Neural progenitor cell (in vitro differentiated cells): ENCODE measurements around the gene ATRAID. TPM values are rescaled to one million over a fixed set of nuclear protein-coding genes. Genes with fewer than 3 reads are reported as not detected.

Experiments used
- DNase-seq: peaks from one replicate; pipeline ENCODE4 v3.0.0-alpha.2; 2016; ENCODE audit warnings: low spot score
- H2AFZ ChIP-seq: fragments of 200-600 bp; sonication (generic); replicated peaks from 2 replicates; pipeline ENCODE4 v1.6.1; 2016; ENCODE audit warnings: antibody characterized with exemption
- H3F3A ChIP-seq: fragments of 200-600 bp; sonication (generic); 2 replicates; pipeline ENCODE4 v1.6.1; 2016; ENCODE audit warnings: antibody characterized with exemption, low read depth
- H3K27ac ChIP-seq: fragments of 200-600 bp; sonication (generic); 2 replicates; pipeline ENCODE4 v1.5.1; 2016; ENCODE audit warnings: mild to moderate bottlenecking
- H3K27me3 ChIP-seq: fragments of 200-600 bp; sonication (generic); 2 replicates; pipeline ENCODE4 v1.6.1; 2016; ENCODE audit warnings: mild to moderate bottlenecking, moderate library complexity
- H3K36me3 ChIP-seq: fragments of 200-600 bp; sonication (generic); 2 replicates; pipeline ENCODE4 v1.5.1; 2016
- H3K4me1 ChIP-seq: fragments of 200-600 bp; sonication (generic); 2 replicates; pipeline ENCODE4 v1.6.1; 2016; ENCODE audit warnings: mixed run types
- H3K4me2 ChIP-seq: fragments of 200-600 bp; sonication (generic); 2 replicates; pipeline ENCODE4 v1.6.1; 2016
- H3K4me3 ChIP-seq: fragments of 200-600 bp; sonication (generic); 2 replicates; pipeline ENCODE4 v1.5.1; 2016
- H3K79me2 ChIP-seq: fragments of 200-600 bp; sonication (generic); 2 replicates; pipeline ENCODE4 v1.6.1; 2016; ENCODE audit warnings: low read depth
- H3K9ac ChIP-seq: fragments of 200-600 bp; sonication (generic); 2 replicates; pipeline ENCODE4 v1.6.1; 2016
- H3K9me3 ChIP-seq: fragments of 200-600 bp; sonication (generic); 2 replicates; pipeline ENCODE4 v1.5.1; 2016; ENCODE audit warnings: low read depth
- H4K20me1 ChIP-seq: fragments of 200-600 bp; sonication (generic); 2 replicates; pipeline ENCODE4 v1.6.1; 2016; ENCODE audit warnings: low read depth
- H3K27ac Mint-ChIP-seq: 3 replicates; pipeline ENCODE4 v1.8.0; 2021; ENCODE audit warnings: mixed read lengths
- H3K27me3 Mint-ChIP-seq: 2 replicates; pipeline ENCODE4 v1.8.0; 2022; ENCODE audit warnings: low read depth, mild to moderate bottlenecking, inconsistent platforms, moderate library complexity, mixed read lengths; ENCODE audit not compliant: insufficient read depth
- H3K36me3 Mint-ChIP-seq: 3 replicates; pipeline ENCODE4 v1.8.0; 2021; ENCODE audit warnings: mixed read lengths
- H3K4me1 Mint-ChIP-seq: 3 replicates; pipeline ENCODE4 v1.8.0; 2021; ENCODE audit warnings: mixed read lengths
- H3K4me3 Mint-ChIP-seq: 3 replicates; pipeline ENCODE4 v1.8.0; 2021; ENCODE audit warnings: mild to moderate bottlenecking, moderate library complexity, mixed read lengths
- H3K9me3 Mint-ChIP-seq: 3 replicates; pipeline ENCODE4 v1.8.0; 2020; ENCODE audit warnings: mixed read lengths
- EZH2 ChIP-seq: fragments of 200-600 bp; sonication (generic); IDR thresholded peaks from 2 replicates; pipeline ENCODE4 v1.6.1; 2017; ENCODE audit warnings: antibody characterized with exemption, mild to moderate bottlenecking, moderate library complexity
- EZH2phosphoT487 ChIP-seq: fragments of 200-600 bp; sonication (generic); IDR thresholded peaks from 2 replicates; pipeline ENCODE4 v1.6.1; 2017; ENCODE audit warnings: antibody characterized with exemption
- total RNA-seq: library from RNA; depleted of rRNA; stranded (reverse); fragments of >200 nt; gene quantifications from 2 replicates; pipeline ENCODE4 v1.2.3, GENCODE V29; 2015; ENCODE audit warnings: low replicate concordance
- TF ChIP-seq, protein P1 (sequence below): fragments of 200-600 bp; sonication (generic); IDR thresholded peaks from 2 replicates; pipeline ENCODE4 v1.5.1; 2017; ENCODE audit warnings: antibody characterized with exemption, mild to moderate bottlenecking

ATRAID gene
- total RNA-seq, 1 donor from 2014 or later: 142 TPM

DNA sequence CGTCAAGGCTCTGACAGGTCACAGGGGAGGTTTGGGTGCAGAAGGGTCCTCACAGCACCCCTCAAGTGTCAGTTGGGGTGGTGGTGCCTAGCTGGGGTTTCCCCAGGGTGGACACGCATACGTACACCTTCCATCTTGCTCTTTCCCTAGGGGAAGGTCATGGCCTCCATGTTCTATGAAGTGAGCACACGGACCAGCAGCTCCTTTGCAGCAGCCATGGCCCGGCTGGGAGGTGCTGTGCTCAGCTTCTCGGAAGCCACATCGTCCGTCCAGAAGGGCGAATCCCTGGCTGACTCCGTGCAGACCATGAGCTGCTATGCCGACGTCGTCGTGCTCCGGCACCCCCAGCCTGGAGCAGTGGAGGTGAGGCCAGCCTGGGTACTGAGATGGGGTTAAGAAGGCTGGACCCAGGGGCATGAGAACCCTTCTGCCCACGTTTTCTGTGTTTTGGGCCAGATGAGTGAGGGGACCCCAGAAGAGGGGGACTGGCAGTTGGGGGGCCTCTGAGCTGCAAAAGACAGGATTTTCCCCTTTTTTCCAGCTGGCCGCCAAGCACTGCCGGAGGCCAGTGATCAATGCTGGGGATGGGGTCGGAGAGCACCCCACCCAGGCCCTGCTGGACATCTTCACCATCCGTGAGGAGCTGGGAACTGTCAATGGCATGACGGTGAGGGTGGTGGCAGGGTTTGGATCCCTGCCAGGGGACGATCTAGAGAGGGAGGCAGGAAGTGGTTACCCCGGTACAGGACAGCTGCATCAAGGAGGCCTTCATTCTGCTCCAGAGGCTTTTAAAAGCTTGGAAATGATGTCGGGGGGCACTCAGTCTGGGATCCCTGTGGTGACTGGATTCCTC lies 30.1 kb downstream of the ATRAID start:
- no peak overlapping the region for H3K27ac Mint-ChIP-seq
- no peaks in the 10 kb centered on the region for H3K9me3 Mint-ChIP-seq
- no peaks in the 10 kb centered on the region for H3K9me3 ChIP-seq
- no peaks in the 10 kb centered on the region for H3K27me3 Mint-ChIP-seq
- H3K36me3 ChIP-seq: no peaks in the 10 kb centered on the region
- H3K4me1 ChIP-seq: no peaks in the 10 kb centered on the region
- TF ChIP-seq EZH2 (no peak), EZH2phosphoT487 (no peak)
- TF ChIP-seq, protein P1, sequence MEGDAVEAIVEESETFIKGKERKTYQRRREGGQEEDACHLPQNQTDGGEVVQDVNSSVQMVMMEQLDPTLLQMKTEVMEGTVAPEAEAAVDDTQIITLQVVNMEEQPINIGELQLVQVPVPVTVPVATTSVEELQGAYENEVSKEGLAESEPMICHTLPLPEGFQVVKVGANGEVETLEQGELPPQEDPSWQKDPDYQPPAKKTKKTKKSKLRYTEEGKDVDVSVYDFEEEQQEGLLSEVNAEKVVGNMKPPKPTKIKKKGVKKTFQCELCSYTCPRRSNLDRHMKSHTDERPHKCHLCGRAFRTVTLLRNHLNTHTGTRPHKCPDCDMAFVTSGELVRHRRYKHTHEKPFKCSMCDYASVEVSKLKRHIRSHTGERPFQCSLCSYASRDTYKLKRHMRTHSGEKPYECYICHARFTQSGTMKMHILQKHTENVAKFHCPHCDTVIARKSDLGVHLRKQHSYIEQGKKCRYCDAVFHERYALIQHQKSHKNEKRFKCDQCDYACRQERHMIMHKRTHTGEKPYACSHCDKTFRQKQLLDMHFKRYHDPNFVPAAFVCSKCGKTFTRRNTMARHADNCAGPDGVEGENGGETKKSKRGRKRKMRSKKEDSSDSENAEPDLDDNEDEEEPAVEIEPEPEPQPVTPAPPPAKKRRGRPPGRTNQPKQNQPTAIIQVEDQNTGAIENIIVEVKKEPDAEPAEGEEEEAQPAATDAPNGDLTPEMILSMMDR: no peak
- no peak overlapping the region for H3K4me3 Mint-ChIP-seq
- no peak overlapping the region for H3K4me3 ChIP-seq
- H3K4me2 ChIP-seq: no peak overlapping the region
- H3K27ac ChIP-seq: no peak overlapping the region
- H3K79me2 ChIP-seq: no peaks in the 10 kb centered on the region
- no peak overlapping the region for H3K9ac ChIP-seq
- DNase-seq: no peak
- no peaks in the 10 kb centered on the region for H4K20me1 ChIP-seq
- H3K27me3 ChIP-seq: no peaks in the 10 kb centered on the region
- peaks cover 21% of the 10 kb centered on the region for H3K36me3 Mint-ChIP-seq
- H3F3A ChIP-seq: peaks cover 18% of the 10 kb centered on the region
- H3K4me1 Mint-ChIP-seq: no peaks in the 10 kb centered on the region
- H2AFZ ChIP-seq: no peak overlapping the region

DNA sequence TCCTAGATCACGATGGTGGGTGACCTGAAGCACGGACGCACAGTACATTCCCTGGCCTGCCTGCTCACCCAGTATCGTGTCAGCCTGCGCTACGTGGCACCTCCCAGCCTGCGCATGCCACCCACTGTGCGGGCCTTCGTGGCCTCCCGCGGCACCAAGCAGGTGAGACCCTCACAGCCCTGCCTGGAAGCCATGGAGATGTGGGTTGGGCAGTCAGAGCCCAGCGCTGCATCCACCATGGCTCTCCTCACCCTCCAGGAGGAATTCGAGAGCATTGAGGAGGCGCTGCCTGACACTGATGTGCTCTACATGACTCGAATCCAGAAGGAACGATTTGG lies 30.7 kb downstream of the ATRAID start:
- no peaks in the 10 kb centered on the region for H4K20me1 ChIP-seq
- Mint-ChIP-seq H3K36me3 (peaks cover 17% of the 10 kb centered on the region), H3K27me3 (peaks cover under 1% of the 10 kb centered on the region), H3K9me3 (no peaks in the 10 kb centered on the region), H3K27ac (no peak overlapping the region), H3K4me1 (no peaks in the 10 kb centered on the region), H3K4me3 (no peak overlapping the region)
- no peaks in the 10 kb centered on the region for H3K36me3 ChIP-seq
- H3K4me1 ChIP-seq: no peaks in the 10 kb centered on the region
- H3K4me3 ChIP-seq: no peak overlapping the region
- DNase-seq: no peak
- no peak overlapping the region for H3K27ac ChIP-seq
- H3K27me3 ChIP-seq: no peaks in the 10 kb centered on the region
- TF ChIP-seq EZH2: no peak
- no peak for TF ChIP-seq EZH2phosphoT487
- TF ChIP-seq, protein P1: no peak
- H3K4me2 ChIP-seq: no peak overlapping the region
- no peak overlapping the region for H3K9ac ChIP-seq
- no peaks in the 10 kb centered on the region for H3K9me3 ChIP-seq
- no peaks in the 10 kb centered on the region for H3K79me2 ChIP-seq
- H2AFZ ChIP-seq: no peak overlapping the region
- H3F3A ChIP-seq: peaks cover 18% of the 10 kb centered on the region

DNA sequence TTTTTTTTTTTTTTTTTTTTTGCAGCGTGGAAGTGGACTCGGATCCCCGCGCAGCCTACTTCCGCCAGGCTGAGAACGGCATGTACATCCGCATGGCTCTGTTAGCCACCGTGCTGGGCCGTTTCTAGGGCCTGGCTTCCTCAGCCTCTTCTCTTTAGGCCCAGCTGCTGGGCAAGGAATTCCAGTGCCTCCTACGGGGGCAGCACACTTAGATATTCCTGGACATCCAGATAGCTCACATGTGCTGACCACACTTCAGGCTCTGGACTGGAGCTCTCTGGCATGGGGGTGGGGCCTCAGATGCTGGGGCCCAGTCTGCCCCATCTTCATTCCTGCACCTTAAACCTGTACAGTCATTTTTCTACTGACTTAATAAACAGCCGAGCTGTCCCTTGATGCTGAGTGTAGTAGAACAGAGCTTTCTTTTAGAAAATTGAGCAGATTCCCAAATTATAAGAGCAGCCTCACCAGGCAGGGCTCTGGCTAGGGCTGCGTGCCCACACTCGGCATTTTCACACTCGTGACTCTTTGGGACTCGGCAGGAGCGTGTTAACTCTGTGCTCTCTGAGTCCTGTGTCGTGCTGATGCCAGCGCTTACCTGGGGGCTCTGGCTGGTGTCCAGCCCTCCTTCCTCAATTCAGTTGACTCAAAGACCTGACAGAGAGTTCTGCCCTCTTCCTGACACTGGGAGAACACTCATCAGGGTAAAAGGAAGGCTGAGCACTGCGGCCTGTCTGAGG lies 31.7 kb downstream of the ATRAID start:
- Histone ChIP-seq H3K79me2 (no peaks in the 10 kb centered on the region), H3K4me1 (no peaks in the 10 kb centered on the region), H3K4me3 (no peak overlapping the region), H4K20me1 (no peaks in the 10 kb centered on the region), H2AFZ (no peak overlapping the region), H3K36me3 (no peaks in the 10 kb centered on the region), H3K27ac (no peak overlapping the region), H3K9me3 (no peaks in the 10 kb centered on the region), H3K9ac (no peak overlapping the region), H3K4me2 (no peak overlapping the region), H3F3A (peaks cover 18% of the 10 kb centered on the region), H3K27me3 (no peaks in the 10 kb centered on the region)
- TF ChIP-seq EZH2 (no peak), EZH2phosphoT487 (no peak)
- TF ChIP-seq, protein P1: no peak
- Mint-ChIP-seq H3K9me3 (no peaks in the 10 kb centered on the region), H3K27ac (no peak overlapping the region), H3K27me3 (peaks cover 4% of the 10 kb centered on the region), H3K36me3 (peaks cover 17% of the 10 kb centered on the region), H3K4me1 (no peaks in the 10 kb centered on the region), H3K4me3 (no peak overlapping the region)
- DNase-seq: no peak
